ENCODE measurements around the gene ARAP2.

The ARAP2 gene, protein sequence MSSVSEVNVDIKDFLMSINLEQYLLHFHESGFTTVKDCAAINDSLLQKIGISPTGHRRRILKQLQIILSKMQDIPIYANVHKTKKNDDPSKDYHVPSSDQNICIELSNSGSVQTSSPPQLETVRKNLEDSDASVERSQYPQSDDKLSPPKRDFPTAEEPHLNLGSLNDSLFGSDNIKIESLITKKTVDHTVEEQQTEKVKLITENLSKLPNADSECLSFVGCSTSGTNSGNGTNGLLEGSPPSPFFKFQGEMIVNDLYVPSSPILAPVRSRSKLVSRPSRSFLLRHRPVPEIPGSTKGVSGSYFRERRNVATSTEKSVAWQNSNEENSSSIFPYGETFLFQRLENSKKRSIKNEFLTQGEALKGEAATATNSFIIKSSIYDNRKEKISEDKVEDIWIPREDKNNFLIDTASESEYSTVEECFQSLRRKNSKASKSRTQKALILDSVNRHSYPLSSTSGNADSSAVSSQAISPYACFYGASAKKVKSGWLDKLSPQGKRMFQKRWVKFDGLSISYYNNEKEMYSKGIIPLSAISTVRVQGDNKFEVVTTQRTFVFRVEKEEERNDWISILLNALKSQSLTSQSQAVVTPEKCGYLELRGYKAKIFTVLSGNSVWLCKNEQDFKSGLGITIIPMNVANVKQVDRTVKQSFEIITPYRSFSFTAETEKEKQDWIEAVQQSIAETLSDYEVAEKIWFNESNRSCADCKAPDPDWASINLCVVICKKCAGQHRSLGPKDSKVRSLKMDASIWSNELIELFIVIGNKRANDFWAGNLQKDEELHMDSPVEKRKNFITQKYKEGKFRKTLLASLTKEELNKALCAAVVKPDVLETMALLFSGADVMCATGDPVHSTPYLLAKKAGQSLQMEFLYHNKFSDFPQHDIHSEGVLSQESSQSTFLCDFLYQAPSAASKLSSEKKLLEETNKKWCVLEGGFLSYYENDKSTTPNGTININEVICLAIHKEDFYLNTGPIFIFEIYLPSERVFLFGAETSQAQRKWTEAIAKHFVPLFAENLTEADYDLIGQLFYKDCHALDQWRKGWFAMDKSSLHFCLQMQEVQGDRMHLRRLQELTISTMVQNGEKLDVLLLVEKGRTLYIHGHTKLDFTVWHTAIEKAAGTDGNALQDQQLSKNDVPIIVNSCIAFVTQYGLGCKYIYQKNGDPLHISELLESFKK (N-terminal part only)

DNA sequence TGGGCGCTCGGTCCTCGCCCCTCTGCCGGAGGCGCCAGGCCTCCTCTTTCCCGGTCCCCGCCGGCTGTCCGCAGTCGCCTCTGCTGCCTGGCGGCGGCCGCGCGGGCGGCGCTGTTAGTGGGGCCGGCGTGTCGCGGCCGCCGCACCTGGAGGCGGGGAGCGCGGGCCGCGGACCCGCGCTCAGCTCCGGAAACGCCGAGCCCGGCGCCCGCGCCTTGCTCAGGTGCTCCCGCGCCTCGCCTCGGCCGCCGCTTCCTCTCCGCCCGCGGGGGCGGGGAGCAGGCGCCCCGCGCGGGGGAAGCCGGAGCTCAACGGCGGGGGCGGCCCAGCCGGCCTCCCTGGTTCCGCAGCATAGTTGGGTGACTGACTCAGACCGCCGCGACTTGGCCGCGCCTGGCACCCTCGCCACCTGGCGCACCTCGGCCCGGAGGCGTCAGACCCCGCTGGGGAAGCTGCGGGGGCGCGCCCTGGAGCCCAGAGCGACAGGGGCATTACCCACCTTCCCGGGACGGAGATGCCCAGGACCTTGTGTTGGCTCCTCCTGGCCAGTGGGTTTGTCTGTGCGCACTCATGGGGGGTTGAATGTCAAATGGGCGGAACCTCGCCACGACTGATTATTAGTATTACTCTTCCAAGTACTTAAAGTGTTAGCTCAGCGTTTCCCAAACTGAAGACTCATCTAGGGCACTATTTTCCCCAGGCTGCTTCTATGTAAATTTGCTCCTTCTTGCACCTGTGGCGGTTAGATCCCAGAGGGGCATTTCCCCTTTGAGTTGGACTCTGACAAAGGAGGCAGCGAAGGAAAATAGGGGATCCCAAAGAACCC, at the start of gene ARAP2:
Gene ARAP2 (minus strand): TSS at position 258 of the 826 bp plus-strand sequence. CDS start 15,028 bp downstream, outside the sequence.
- peak; percentile 65 for DNase-seq (ENCODE audit: low read depth)

DNA sequence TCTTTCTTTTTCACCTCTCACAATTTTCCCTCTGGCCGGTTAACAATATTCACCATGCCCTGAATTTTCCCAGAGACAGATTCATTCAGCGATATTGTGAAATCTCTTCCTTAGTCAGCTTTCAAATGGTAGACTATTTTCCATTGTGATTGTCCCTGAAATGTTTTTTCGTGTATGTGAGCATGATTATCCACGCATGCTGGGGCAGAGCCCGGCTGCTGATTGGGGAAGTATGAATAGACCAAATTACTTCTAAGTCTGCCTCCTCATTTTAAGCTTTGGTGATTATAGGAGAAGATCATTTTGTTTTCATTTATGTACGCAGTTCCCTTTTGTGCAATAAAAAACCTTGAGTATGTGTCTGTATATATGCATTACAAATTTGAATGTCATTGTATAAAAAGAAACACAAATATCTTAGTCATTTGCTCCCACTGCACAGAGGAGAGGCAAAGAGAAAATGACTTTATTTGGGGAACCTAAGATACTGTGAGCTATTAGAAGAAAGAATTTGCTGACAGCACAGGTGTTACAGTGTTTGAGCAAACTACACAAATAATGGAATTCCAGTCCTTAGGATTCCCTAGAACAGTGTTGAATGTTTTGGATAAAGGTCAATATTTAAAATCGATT, 48.4 kb upstream of the ARAP2 start:
- DNase-seq (ENCODE audit: low read depth), result no peak

DNA sequence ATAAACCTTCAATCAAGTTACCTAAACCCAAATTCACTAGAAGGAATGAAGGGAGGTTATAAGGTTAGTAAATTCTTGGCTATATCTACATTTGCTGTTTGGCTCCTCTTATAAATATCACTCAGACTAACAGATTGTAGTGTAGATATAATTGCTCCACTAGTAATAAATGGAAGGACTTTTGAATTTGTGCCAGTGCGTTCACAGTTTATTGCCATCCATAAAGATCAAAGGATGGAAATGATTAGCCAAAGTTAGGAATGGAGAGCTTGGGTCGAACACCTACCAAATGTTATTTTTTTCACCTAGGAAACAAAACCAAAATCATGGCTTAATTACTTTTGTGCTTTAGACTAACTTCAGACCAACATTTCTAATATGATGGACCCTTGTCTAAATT, 46.3 kb upstream of the ARAP2 start:
- no peak for DNase-seq (ENCODE audit: low read depth)

DNA sequence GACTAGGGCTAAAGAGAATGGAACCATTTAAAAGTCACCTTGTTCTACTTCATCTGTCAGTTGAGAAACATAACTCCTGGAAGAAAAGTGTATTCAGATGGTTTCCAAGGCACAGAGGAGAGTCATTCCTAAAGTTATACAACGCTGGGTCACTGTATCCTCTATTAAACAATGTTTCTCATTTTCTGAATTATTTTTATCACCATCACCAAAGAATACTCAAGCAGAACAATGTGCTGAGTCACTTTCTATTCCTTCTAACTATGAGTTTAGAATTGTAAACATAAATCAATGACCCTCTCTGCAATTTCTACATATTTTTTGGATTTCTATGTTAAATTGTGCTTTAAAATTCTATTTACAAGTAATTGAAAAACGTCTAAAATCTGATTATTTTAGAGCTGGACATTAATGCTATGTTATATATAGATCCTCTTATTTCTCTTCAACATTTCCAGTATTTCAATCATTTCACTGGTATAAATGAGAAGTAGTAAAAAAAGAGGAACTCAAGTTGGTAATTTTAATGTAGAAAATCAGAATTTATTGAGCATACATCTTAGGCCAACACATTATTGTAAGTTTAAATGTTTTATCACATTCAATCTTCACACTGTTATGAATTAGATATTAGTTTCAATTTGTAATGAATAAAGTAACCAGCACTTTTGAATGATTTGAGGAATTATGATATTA, 44.6 kb upstream of the ARAP2 start:
- DNase-seq (ENCODE audit: low read depth), result no peak

DNA sequence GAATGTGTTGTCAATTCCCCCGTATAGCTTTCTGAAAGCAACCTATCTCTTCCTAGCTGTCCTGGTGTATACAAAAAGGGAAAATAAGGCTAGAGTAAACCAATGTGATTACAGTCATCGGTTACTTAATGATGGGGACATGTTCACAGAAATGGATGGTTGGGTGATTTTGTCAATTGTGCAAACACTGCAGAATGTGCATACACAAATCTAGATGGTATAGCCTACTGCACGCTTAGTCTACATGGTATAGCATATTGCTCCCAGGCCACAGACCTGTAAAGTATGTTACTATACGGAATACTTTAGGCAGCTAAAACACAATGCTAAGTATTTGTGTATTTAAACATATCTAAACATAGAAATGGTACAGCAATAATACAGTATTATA, 42.2 kb upstream of the ARAP2 start:
- DNase-seq (ENCODE audit: low read depth), result no peak

DNA sequence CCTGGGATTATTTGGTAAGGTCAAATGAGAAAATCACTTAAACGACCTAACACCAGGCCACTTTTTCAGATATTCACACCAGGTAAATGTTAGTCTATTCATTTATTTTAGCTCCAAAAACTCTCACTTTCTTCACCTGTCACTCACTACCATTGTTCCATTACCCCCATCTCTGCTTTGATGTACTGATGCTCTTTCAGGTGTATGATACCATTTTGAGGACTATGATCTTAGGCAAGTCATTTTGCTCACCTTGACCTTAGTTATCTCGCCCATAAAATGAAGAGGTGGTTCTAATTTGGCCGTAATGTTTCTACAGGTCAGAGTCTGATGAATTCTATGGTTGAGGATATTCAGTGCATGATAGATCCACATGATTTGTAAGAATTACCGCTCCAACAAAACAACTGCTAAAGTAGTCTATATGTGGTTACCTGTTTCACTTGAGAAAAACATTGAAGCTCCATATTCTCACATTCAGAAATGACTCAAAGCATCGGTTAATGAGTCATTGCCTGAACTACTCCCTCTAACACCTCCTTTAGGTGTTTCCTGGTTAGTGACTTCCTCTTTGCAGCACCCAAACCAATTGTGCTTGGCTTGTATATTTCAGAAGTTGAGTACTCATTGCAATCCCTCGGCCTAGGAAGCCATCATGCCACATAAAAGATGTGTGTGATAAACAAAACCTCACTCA, 41.6 kb upstream of the ARAP2 start:
- peak; percentile 52 for DNase-seq (ENCODE audit: low read depth)

DNA sequence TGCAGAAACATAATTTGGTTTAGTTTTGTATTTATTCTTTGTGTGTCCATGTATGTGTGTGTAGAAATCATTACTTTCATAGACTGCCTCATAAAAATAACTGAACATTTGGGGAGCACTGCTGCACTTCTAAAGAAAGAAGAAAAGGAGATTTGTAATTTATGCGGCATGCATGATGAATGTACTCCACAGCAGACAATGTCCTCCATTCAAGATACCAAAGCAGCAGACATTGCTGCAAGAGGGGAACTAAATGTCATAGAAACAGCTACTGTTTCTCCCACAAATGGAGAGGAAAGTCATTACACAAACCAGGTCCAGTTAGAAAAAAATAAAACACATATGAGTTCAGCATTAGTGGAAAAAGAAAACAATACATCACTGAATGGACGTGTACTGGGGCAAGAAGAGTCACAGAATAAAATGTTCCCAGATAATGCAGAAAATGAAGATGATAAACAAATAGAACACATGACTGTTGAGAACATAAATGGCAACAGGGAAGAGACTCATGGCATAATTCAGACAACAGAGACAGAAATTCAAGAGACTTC, 39.7 kb upstream of the ARAP2 start:
- no peak for DNase-seq (ENCODE audit: low read depth)

DNA sequence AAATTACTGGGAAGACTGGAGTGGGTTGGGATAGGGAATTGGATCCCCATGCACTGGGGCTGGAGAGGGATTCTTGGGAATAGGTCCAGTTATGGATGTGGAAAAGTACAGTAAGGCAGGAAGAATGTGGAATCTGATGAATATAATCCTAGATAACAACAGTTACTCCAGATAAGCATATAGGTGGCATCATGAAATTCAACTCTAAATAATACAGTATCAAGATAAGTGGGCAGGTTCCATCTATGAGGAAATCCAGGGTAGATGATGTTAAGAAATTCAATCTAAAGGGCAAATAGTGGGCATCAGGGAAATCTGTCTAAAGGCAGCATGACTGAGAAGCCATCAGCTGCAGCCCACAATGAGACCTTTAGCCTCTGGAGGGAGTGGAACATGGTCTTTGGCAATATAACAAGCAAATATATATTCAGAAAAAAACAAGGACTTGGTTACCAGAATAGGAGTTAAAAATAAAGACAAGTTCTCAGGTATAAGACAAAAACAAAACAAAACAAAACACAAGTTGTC, 38.3 kb upstream of the ARAP2 start:
- no peak for DNase-seq (ENCODE audit: low read depth)

DNA sequence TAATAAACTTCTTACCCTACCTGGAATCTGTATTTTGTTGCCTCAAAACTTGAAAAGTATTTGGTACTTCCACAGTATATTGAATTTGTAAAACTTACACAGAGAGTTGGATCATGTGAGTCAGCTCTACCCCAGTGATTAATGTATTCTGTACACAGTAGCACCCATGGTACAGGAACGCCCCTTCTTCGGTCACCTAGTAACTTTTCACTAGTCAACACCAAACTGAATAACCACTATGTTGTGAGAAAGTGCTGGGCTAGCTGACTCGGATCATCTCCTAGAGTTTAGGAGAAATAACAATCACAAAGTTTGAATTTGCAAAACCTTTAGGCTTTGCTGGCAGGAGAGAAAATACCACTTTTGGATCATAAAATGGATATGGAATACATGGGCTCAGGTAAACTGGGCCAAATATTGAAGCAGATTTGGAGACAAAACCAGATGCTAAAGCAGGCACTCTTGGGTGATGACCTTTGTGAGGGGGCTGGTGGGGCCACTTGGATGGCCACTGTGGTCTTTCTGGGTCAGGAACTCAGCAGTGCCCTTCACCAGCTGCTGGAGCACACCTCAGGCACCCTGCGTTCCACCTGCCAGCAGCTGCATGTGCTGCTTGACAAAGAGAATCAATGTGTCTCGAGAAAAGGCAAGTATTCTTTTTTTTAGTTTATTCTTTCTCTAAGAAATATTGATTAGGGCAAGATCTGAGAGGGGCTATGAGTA, 37.2 kb upstream of the ARAP2 start, which contains the start of gene DTHD1:
Gene DTHD1 (plus strand): TSS at position 233 of the 723 bp plus-strand sequence. CDS start 143 bp downstream, at position 376.
- no peak for DNase-seq (ENCODE audit: low read depth)

DNA sequence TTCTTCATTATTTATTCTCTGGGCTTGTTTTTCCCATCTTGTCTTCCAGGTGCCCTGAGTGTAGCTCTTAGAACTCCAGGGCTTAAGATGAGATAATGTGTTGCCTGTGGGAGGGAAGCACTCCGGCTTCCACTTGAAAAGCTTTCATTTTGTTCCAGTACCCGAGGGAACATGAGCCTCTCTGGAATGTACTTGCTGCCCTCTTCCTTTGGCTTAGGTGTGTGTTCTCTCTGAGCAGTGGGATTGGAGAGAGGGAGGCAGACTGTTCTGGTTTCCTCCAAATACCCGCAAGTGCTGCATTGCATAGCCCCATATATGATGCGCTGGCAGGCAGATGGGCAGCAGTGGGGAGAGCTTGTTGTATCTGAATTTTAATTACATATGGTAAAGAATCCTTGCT, 36.2 kb upstream of the ARAP2 start:
- no peak for DNase-seq (ENCODE audit: low read depth)

DNA sequence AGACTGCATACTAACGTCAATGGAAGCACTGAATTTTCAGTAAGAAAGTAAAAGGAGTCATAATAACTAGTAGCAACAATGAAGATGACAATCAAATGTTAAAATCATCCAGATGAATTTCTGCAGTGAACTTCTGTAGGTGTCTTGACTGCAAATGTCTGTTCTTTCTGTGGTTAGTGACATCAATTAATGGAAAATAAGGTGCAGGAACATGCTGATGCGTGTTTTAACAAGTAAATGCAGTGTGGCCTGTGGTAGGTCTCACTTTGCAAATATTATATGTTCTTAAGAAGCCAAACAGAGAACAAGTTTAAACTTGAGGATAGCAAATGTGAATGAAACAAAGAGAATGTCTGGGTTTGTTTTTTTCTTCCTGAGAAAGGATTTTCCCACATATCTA, 34.5 kb upstream of the ARAP2 start:
- DNase-seq (ENCODE audit: low read depth), result no peak

DNA sequence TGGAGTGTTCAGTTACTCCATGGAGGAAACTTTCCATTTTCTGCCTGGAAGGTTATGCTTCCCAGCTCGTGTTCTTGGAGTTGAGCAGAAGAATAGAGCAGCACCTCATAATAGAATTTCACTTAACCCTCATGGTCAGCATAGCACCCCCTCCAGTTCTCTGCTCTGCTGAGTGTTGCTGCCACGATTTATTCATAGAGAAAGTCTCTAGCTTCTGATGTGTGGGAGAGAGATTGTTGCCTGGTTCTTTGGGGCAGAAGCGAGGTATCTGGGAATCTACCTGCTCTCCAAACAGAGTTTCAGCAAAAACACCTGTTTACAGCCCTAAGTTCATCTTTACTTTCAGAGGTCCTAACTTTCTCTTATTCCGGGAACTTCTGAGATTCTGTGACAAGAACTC, 33.2 kb upstream of the ARAP2 start:
- DNase-seq (ENCODE audit: low read depth), result no peak

DNA sequence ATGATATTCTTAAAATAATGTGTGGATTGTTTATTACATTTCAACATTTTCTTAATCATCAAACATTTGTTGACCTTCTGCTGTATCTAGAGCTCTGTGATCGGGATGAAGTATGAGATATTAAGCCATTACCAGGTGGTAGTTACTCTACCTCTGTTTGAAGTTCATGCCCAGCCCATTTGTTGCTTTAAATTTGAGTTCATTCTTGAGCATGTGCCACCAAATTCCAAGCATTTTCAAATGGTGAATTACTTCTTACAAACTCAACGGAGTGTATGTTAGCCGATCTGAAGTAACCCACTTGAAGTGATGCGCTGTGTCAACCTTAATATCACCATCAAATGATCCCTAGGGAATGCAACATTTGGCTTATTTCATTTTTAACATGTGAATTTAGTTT, 29.8 kb upstream of the ARAP2 start:
- no peak for DNase-seq (ENCODE audit: low read depth)

DNA sequence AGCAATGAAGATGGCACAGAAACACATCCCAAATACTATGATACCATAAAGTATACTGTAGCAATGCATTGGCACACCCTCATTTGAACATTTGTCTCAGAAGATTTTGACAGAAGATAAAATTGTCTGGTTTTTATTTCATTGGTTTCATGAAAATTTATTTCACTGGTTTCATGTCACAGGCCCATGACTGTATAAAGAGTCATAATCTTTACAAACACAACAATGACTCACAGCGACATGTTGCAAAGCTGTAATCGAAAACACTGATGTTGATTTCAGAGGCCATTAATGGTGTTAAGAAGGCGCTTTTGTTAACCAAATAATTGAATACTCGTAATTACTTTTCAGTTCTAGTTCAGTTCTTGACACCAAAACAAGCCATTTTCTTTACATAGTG, 29.0 kb upstream of the ARAP2 start:
- DNase-seq (ENCODE audit: low read depth), result no peak

DNA sequence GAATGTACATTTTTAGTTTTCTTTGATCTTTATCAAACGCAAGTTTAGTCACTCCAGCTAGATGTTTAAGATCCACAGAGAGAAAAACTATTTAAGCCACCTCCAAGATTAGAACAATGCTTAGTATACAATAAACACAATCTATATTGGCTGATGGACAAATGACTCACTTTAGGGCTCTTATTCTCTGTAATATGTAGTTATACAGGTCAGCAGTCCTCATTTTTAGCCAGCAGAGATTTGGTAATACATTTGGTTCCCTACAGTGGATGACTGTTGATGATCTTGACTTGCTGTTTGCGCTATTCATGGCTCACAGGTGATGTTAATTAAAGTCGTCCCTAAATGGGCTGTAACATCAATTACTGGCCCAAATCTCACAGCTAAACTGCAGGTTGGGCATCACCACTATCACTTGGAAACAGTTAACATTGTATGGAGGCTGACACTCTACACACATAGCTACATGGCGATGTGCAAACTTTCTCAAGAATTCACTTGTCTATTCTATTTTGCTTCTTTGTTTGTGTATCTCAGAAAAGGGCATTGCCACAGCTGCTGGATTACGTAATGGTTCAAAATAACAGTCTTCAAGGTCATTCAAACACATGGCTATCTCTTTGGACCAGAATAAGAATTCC, 25.3 kb upstream of the ARAP2 start:
- DNase-seq (ENCODE audit: low read depth), result no peak

DNA sequence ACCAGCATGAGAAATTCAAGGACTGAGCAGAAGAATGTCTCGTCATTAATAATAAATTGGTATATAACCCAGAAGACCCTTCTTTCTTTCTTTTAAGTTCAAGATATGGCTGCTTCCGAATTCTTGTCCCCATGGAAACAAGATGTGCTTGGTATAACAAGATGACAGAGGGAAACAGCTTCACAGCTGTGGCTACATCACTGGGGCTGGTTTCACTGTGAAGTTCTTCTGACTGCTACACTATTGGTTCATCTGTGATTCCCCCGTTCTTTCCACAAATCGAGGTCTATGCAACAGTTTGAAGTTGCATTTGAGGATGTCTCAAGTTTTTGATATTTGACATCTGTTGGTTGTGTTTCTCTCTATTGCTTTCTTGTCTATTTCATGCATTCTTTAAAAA, 24.8 kb upstream of the ARAP2 start:
- DNase-seq (ENCODE audit: low read depth), result peak; percentile 33

DNA sequence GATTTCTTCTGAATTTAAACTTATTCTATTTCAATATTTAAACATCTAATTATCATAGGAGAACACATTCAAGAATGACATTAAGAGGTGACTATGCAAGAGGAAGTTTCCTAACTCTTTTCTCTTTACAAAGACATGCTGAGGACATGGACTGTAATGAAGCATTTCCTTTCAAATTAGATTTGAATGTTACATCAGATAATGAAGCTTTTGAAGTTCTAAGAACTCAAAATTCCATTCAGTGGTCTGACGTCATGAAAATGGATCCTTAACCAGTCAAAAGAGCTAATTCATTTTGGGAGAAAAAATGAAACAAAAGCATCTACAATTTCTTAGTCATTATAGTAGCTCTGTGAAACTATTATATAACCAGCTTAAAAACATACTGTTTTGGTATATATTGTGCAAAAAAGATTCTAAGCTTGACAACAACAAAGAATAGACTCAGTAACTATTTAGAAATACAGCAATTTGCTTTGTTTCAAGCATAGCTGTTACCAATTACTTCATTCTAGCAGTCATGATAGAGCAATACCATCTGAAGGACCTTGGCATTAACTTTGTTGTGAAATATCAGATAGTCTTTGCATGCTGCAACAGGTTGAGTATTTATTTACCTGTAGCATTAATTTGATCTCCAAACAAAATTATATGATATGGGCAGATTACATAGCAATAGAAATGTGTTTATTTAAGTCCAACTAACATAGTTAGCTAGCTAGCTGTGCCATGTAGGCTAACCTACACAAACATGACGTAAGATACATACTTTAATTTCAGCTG, 23.4 kb upstream of the ARAP2 start:
- DNase-seq (ENCODE audit: low read depth), result no peak

All from activated gamma-delta T cell treated with anti-CD3 and anti-CD28 coated beads, Interleukin-2, amount 50 U/mL, for 16 hours (primary cell).